ENCODE measurements around the gene CLTRN.
"Not testable (repeated sequence)": the region's sequence is repeated elsewhere in the genome, so short reads cannot be mapped to it uniquely, and the experiment has no call there.

The CLTRN gene

DNA sequence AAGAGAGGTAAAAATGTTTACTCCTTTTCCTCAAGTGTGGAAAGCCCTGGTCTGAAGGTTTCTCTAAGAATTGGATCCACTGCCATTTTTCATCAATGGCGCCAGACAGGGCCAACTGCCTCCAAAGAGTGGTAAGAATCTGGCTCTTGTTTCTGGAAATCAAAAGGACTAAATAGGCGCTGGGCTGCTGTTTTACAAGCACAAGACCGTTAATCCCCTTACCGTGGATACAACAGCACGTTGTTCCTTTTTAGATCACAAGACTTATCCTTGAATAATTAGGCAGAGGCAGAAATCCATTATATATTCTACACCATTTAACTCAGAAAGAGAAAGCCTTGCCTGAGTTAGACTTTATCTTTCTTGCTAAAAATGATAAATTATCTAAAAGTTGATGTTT is 10.6 kb downstream of the CLTRN start:
- DNase-seq (ENCODE audit: low read depth in 1 of 2, low spot score in 1 of 2): no peak

DNA sequence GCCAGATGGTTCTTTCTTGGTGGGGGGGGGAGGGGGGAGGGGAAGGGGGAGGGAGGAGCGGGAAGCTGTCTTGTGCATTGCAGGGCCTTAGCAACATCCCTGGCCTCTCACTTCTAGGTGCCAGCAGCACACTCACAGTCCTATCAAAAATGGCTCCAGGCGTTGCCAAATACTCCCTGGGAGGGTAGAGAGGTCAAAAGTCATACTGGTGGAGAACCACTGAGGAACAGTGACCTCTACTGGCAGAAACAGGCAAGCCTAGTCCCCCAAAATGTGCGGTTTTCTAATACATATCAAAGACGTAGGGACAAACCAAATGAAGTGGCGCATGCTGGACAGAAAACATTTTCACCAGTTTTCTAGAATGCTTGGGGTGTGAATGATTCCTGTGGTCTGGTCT is 17.1 kb downstream of the CLTRN start:
- not testable (repeated sequence) for DNase-seq (ENCODE audit: low read depth in 1 of 2, low spot score in 1 of 2)

DNA sequence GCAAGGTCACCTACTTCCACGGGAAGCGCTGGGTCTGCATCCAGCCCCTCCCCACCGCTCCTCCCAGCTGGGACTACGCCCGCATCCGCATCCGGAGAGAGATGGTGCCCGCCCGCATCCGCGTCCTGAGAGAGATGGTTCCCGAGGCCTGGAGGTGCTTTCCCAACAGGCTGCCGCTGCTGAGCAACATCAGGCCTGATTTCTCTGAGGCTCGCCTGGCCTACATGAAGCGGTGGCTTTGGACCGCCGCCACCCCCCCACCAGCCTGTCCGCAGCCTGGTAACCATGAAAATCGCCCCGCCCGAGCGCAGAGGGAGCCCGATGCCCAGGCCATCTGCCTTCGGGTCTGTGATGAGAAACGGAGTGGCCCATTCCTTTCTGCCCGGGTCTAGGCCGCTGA is 18.1 kb downstream of the CLTRN start:
- no peak for DNase-seq (ENCODE audit: low read depth in 1 of 2, low spot score in 1 of 2)

DNA sequence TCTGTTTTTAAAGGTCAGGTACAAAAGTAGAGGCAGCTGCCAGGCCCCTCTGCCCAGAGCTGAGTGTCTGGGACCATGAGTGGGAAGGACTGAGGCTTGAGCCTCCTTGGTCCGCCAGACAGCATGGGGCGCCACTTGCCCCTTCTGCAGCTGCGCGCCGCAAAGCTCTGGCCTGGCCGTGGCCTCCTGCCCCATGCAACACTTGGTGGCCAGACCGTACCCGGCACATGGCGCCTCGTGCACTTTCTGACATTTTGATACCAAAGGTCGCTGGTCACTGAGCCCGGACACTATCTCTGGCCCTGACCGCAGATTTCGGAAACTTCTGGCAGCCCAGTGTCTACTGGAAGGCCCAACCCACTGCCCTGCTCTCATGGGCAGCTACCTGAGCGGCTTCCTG is 18.6 kb downstream of the CLTRN start:
- no peak for DNase-seq (ENCODE audit: low read depth in 1 of 2, low spot score in 1 of 2)

DNA sequence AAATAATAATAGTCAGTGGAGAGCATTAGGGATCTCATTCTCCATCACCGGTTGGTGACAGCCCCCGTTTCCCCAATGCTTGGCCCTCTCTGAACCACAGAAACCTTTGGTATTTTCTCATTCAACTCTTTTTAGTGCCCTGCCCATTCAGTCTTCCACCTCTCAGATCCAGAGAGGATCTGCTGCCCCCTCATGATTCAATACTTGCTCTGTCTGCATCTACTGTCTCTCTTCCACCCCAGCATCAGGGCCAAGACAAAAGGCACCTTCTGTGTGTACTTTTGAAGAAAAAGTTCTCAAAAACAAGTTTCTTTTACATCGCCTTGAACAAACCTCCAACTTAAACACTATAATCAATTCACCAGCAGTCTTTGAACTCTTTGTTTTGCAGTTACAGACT is 19.3 kb downstream of the CLTRN start:
- DNase-seq (ENCODE audit: low read depth in 1 of 2, low spot score in 1 of 2): no peak

DNA sequence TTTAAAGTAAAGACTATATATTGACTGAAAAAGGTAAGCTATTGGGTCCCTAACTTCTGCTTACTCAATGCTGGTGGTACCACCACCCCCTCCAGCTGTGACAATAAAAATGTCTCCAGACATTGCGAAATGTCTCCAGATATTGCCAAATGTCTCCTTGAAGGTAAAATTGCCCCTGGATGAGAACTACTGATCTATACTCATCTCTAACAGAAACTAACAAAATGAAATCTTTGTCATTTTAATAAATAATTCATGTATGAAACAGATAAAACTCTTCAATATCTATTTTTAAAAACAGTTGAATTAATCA is 20.1 kb downstream of the CLTRN start:
- no peak for DNase-seq (ENCODE audit: low read depth in 1 of 2, low spot score in 1 of 2)

DNA sequence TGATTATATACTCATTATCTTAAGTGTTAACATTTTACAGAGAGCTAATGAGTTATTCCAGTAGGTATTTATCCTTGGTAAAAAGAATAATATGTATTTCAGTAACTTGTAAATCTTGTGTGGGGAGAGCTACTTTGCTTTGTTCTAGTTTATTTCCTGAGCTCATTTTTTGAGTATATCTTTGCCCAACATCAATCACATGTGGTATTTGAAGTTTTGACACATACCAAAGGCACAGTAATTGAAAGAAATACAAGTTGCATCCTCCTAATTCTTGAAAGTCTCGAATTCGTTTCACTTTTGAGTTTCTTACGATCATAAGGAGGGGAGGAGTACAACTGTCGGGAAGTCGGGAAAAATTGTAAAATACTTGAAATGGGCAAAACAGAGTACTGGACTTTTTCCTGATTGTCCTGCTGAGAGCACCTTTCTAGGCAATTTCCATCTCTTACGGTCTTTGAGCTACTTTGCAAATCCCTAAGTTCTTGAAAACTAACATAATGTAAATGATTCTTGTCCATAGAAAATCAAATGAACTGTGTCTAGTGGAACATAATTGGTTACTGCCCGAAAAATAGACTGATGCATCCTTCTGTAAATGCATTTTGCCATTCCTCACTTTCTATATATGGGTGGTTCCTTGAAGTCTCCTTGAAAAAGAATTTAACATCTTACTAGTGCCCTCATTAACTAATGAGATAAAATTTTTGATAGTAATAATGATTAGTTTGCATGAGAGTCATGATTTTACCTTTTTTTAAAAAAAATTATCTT is 20.6 kb downstream of the CLTRN start:
- DNase-seq (ENCODE audit: low read depth in 1 of 2, low spot score in 1 of 2): no peak

DNA sequence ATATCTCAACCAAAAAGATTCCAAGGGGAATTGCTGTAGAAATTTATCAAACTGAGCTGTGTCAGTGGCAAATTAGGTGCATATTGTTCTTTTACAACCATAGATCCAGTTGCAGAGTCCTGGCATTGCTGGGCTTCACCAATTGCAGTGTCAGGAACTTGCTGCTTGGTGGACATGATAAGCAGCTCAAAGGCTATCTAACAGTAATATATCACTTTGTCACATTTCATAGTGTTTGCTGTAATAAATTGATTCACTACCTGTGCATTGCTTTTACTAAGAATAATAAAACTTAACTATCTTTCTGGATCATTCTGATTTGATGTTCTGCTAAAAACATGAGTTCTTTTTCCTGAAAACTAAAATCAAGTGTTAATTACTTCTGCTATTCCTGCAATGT is 33.0 kb downstream of the CLTRN start:
- DNase-seq (ENCODE audit: low read depth in 1 of 2, low spot score in 1 of 2): no peak

DNA sequence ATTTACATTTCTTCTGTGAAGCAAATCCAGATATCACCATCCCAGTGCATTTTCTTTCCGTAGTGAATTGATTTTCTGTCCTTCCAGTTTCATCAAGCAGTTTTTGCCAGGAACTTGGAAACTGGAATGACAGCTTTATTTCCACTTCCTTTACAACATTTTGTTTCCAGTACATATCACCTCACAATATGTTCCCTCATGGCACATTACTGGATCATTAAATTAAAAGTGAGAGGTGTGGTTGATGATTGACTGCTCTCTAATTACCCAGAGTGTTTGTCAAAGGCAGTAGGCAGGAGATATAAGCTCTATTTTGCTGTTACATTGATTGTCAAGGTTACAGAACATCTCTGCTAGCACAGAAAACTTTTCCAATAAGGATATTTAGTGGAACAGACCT is 41.6 kb downstream of the CLTRN start:
- no peak for DNase-seq (ENCODE audit: low read depth in 1 of 2, low spot score in 1 of 2)

DNA sequence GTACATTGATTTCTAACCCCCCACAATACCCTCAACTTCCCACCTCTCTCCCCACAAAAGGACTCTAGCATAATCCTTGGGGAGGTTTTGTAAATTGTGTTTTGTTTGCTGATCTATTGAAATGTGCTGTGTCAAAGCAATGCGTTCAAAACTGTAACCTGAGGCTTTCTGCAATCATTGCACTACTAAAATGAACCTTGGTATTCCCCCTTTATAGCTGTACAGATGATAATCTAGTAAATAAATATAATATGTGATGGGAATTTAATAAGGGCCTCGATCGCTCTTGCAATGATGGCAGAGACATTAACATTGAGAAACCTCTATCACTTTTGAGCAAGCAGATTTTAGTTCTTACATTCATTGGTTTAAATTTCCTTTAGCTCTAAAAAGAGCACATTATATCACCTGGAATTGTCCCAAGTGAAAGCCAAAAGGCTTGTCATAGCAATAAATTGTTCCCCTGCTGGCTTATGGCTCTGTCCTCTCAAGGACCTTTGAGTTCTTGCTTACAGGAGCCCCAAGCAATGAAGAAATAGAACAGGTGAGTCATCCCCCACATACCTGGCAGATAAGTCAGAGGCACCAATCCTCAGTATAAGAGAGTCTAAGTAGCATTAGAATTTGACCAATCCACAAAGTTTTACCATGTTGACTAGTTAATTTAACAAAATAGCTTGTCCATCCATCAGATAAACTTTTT is 45.4 kb downstream of the CLTRN start:
- DNase-seq (ENCODE audit: low read depth in 1 of 2, low spot score in 1 of 2): no peak

DNA sequence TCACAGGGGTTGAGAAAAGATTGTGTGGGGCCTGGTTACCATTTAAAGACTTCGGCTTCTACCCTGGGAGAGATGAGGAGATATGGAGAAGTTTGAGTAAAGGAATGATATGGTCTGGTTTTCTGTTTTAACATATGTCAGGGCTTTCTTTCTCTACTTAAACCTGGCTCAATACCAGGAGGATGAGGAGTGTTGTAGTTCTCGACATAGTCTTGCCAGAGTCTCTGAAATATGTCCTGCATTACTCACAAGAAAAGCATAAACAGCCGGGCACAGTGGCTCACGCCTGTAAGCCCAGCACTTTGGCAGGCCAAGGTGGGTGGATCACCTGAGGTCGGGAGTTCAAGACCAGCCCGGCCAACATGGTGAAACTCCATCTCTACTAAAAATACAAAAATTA is 47.5 kb downstream of the CLTRN start:
- no peak for DNase-seq (ENCODE audit: low read depth in 1 of 2, low spot score in 1 of 2)

DNA sequence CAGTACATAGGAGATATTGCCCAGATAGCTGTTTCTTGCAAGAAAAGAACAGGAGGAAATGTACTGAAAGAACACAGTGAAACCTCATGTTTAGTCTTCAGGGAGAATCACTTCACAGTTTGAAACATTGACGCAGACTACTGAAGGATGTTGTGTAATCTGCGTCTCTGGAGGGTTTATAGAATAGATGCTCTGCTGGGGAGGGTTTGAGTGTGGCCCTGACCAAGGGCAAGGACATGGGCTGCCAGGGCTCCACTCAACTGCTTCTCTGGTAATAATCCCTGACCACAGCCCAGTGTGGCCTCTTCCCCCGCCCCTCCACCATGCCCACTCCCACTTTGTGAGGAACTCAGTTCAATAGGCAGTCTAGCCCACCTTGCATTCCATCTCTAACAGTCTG is 48.1 kb downstream of the CLTRN start:
- DNase-seq (ENCODE audit: low read depth in 1 of 2, low spot score in 1 of 2): no peak

DNA sequence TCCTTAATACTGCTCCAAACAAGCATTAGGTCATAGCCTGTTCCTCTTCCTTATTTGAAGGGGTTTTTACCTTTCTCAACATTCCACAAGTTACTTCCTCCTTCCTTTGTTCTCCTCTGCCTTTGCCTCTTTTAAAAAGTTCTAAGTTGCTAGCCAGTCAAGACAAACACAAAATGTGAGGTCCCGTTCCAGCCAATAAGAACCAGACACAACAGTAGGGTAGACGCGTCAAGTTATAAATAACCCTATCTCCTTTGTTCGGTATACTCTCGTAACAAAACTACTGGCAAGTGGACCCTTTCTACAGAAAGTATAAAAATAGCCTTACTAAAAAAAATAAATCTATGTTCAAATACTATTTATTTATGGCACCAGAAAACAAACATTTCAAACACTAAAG is 57.5 kb downstream of the CLTRN start:
- DNase-seq (ENCODE audit: low read depth in 1 of 2, low spot score in 1 of 2): no peak

DNA sequence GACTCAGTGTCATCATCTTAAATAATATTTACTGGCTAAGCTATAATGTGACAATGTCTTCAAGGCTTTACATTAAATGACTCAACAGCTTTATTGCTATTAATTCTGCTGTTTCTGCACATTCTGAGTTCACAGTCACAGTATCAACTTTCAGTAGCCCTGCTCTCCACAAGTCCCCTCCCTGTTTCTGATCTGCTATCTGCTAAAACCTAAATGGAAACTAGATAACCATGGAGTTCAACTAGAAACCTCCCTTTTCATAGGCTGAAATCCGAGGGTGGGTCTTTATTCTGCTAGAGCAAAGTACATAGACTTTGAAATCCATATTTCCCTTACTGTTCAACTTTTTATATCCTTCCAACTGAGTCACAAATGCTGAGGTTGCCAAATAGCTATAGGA is 58.5 kb downstream of the CLTRN start:
- no peak for DNase-seq (ENCODE audit: low read depth in 1 of 2, low spot score in 1 of 2)

DNA sequence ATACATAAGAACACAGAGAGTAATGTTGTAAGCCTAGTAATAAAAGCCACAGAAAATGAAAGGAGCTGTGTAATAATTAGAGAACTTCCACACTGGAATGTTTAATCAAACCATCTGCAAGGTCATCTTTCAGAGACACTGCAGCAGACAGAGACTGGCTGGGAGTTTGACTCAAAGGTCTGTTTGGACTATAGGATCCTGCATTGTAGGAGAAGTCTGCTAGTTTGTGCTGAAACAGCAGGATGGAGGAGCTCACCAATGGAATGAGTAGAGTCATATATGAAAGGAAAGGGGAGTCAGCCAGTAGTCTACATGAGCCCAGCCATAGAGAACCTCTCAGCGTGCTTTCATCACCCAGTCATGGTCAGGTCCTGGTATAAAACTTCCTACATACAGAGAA is 59.4 kb downstream of the CLTRN start:
- no peak for DNase-seq (ENCODE audit: low read depth in 1 of 2, low spot score in 1 of 2)

DNA sequence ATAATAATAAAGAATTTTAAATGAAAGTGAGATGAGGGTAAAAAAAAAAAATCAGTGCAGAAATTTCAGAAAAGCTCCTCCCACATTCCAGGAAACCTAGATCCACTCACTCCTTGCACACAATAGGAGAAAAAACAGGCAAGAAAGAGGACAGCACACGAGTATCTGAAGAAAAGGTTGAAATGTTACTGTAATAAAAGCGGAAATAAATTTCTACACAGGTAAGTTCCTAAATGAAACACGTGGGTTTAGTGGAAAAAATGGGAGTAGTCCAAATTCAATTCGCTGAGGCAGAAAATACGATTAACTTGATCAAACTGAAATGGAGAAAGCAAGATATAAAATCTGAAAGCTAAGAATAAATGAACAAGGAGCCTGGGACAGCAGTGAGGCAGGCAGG is 61.8 kb downstream of the CLTRN start:
- DNase-seq (ENCODE audit: low read depth in 1 of 2, low spot score in 1 of 2): no peak

DNA sequence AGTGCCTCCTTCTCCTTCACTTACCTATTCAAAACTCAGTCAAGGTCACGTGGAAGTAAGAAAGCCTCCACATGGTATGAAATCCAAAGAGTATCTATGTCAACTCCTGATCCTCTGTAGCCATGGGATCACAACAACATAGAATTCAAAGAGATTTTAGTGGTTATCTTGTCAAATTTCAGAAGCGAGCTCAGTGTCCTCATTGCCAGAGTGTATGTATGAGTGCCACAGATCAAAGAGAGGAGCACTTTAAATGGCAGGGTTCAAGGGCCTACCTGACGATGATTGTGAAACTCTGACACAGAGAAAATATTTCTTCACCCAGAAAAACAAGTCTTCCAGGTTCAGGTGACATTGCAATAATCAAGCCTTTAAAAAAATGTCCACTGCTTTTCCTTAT is 62.7 kb downstream of the CLTRN start:
- no peak for DNase-seq (ENCODE audit: low read depth in 1 of 2, low spot score in 1 of 2)

DNA sequence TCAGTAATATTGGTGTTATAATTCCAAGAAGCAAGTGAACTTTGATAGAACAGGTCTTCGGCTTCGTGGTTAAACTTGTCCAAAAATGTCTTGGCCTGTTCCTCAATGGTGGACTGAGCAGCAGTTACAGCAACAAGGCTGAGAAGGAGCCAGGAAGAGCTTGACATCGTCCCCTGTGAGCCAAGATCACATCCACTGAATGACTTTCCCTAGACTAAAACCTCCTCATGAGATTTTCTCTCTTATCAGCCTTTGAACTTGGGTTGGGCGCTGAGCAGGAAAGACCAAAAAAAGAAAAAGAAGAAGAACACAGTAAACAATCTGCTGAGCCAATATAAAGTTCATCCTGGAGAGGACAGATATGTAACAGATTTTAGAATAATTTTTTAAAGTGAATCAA is 63.9 kb downstream of the CLTRN start, which contains the start of gene ACE2:
Gene ACE2 (minus strand): TSS at position 216 of the 400 bp plus-strand sequence. CDS start 49 bp downstream, at position 167.
- no peak for DNase-seq (ENCODE audit: low read depth in 1 of 2, low spot score in 1 of 2)

DNA sequence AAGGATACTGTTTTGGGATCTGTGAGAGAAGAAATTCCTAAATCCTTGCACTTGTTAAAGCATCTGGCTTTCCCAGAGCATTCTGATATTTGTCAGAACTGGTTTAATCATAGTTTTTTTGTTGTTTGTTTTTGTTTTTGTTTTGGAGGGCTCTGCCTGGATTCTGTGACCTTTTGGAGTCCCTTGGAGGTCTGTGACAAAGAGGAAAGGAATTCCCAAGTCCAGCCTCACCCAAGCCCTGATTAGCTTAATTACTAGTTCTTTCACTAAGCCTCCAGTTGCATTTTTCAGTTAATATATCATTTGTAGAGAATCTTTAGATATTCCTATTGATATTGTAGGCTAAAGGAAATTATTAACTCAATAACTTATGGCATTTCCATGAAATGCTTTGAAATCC is 64.6 kb downstream of the CLTRN start:
- no peak for DNase-seq (ENCODE audit: low read depth in 1 of 2, low spot score in 1 of 2)

DNA sequence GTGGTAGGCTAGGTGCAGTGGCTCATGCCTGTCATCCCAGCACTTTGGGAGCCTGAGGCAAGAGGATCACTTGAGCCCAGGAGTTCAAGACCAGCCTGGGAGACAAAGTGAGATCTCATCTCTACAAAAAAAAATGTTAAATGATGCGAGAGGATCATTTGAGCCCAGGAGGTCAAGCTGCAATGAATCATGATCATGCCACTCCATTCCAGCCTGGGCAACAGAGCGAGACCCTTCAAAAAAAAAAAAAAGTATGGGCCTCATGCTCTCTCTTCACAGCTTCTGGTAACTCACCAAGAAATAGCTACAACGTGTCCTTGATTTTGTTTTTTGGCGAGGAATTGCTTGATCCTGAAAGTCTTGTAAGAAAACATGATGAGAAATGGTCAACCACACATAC is 65.1 kb downstream of the CLTRN start:
- no peak for DNase-seq (ENCODE audit: low read depth in 1 of 2, low spot score in 1 of 2)

DNA sequence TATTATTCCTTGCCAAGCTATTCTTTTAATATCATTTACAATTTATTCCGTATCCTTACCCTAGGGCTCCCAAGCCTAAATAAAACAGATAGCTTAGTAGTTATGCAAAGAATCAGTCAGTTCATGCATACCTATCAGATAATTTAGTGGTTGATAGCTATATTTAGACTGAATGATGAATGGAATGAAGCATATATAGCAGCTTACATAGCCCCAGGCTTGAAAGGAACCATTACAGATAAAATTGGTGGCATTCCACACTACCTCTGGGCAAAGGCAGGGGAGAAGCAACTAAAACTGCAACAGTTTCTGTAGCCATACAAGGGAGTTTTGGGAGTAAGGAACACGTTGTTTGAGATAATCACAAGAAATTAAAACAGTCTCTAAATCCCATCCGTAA is 66.6 kb downstream of the CLTRN start:
- no peak for DNase-seq (ENCODE audit: low read depth in 1 of 2, low spot score in 1 of 2)

DNA sequence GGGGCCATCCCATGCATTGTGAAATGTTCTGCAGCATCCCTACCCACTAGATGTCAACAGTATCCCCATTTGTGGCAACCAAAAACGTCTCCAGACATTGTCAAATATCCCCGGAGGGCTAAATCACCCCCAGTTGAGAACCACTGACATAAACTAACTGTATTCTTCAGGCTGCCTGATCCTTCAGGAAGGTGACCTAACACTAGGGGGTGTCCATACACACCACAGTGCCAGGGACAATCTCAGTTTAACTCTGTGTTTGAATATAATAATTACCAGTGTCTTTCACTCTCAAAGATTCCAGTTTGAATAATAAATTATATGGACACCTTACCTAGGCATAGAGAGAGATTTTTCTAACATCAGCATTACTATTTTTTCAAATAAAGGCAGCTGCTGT is 70.2 kb downstream of the CLTRN start:
- no peak for DNase-seq (ENCODE audit: low read depth in 1 of 2, low spot score in 1 of 2)
